Hepatocyte (in vitro differentiated cells): Measurements from ENCODE around the gene CDH4.

Experiments used
- CTCF ChIP-seq: fragments of 200-600 bp; sonication (generic); IDR thresholded peaks from 2 replicates; pipeline ENCODE4 v1.5.1; 2016; ENCODE audit warnings: antibody characterized with exemption, mild to moderate bottlenecking; ENCODE audit not compliant: poor library complexity
- EZH2phosphoT487 ChIP-seq: fragments of 200-600 bp; sonication (generic); IDR thresholded peaks from one replicate; pipeline ENCODE4 v1.6.1; 2018; ENCODE audit warnings: antibody characterized with exemption, mild to moderate bottlenecking, low read depth, moderate library complexity; ENCODE audit not compliant: unreplicated experiment, severe bottlenecking

- TF ChIP-seq CTCF (no peak), EZH2phosphoT487 (no peak)
Observed at GRCh38 chr20:61848851-61849250, 596.8 kb downstream of the CDH4 start.
